ENCODE results near the gene MPST.

Gene MPST

DNA sequence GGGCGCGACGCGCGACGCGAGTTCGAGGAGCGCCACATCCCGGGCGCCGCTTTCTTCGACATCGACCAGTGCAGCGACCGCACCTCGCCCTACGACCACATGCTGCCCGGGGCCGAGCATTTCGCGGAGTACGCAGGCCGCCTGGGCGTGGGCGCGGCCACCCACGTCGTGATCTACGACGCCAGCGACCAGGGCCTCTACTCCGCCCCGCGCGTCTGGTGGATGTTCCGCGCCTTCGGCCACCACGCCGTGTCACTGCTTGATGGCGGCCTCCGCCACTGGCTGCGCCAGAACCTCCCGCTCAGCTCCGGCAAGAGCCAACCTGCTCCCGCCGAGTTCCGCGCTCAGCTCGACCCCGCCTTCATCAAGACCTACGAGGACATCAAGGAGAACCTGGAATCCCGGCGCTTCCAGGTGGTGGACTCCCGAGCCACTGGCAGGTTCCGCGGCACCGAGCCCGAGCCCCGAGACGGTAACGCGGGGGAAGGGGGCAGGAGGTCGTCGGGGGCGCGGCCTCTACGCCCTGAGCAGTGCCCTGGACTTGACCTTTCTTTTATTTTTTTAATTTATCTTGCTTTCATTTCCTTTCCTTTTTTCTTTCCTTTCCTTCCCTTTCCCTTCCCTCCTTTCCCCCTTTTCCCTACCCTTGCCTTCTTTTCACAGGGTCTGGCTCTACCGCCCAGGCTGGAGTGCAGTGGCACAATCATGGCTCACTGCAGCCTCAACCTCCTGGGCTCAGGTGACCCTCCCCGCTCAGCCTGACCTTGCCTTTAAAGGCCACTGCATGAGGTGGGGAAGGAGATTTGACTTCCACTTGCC lies 5.0 kb downstream of the MPST start:
- DNase-seq = no peak

DNA sequence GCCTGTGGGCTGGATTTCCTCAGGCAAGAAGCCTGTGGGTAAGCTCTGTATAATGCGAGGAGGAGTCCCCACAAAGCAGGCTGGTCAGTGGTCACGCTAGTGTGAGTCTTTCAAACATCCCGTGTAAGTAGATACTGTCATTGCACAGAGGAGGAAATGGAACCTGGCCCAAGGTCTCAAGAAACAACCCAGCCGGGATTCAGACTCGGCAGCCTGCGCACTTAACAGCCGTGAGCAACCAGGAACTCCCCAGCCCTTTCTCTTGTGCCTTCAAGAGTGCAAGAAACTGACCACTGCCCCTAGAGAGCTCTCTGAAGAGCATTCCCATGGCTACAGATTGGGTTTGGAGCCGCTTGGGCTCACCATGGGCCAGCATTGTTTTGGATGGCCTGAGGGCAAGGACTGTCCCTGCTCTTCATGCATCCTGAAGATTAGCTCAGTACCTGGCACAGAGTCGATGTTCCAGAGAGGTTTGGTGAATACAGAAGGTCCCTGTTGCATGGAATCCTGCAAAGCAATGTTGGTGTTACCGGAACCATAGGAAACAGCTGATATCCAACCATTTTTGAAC lies 6.0 kb downstream of the MPST start:
- no peak for DNase-seq

DNA sequence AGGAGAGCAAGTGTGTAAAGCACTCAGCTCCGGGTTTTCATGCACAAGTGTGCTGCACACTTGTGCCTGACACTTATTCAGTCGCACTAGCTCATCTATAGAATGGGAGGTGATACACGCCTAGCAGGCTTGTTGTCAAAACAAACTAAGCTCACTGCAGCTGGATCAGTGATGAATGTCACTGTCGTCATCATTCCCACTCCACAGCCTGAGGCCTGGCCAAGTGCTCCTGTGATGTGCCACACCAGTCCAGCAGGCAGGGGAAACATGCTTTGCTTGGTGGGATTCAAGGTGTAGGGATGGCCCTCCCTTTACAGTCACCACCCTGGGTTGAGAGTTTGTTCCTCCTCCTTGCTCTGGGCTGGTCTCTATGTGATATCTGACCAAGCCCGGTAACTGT lies 6.8 kb downstream of the MPST start:
- DNase-seq = no peak

DNA sequence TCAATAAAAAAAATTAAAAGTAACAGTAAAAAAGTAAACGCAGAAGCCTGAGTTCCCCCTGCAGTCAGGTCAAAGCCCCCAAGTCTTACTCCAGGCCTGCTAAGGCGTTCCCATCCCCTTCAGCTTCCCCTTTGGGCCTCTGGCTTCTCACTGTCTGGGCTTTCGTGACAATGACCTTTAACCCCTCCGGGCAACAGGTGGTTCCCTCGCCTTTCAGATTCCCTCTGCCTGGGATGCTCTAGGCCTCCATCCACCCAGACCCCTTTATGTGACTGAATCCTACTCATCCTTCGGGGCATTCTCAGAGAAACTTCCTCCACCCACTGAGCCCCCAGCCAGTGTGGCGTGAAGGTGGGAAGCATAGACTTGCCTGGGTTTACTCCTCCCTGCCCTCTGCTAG lies 8.0 kb downstream of the MPST start:
- DNase-seq = no peak

DNA sequence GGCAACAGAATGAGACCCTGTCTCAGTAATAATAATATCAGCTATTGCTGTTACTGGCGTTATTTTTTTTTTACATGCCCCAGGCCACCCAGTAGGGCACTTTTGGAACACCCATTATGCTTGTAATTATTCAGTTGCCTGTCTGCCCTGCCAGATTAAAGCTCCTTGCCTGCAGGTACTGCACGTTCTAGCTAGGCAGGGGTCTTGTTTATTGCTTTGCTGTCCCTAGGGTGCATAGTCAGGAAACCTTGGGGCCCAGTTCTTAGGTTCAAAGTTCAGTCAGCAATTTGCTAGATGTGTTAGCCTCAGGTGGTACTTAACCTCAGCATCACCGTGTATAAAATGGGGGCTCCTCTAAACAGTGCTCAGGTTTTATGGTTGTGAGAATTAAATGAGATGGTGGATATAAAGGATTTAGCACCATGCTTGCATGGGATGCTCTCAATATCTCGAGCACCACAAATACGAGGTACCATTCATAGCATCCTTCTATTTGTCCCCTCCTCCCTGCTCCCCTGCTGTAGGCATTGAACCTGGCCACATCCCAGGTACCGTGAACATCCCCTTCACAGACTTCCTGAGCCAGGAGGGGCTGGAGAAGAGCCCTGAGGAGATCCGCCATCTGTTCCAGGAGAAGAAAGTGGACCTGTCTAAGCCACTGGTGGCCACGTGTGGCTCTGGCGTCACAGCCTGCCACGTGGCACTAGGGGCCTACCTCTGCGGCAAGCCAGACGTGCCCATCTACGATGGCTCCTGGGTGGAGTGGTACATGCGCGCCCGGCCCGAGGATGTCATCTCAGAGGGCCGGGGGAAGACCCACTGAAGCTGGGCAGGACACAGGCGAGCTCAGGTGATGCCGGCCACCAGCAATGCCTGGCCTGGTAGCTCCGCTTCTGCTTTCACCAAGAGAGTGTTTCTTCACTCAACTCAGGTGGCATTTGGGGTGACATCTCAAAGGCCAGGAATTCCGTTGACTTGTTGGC lies 9.4 kb downstream of the MPST start:
- DNase-seq = no peak

DNA sequence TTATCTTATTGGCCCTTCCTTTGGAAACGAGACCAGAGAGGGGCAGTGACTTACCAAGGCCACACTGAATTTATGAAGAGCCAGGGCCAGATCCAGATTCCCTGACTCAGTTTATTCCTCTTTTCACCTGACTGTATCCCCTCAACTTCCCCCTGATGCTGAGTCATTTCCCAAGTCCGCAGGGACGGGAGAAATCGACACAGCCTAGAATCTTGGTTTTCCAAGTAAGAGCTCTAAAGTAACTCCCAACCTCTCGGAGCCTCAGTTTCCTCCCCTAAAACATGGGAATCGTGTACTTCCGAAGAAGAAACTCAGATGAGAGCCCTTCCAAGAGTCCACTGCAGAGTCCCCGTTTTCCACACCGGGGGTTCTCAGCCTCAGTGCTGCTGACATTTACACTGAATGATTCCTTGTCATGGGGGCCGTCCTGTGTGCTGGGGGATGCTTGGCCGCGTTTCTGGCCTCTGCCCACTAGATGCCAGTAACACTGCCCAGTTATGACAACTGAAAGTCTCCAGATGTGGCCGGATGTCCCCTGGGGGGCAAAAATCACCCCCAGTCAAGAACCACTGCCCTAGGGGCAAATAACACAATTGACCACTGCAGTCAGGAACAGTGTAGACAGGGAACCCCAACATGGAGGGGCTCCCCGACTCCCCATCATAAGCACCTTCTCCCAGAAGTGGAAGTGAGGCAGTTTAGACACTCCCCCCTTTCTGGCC lies 11.2 kb downstream of the MPST start:
- no peak for DNase-seq

DNA sequence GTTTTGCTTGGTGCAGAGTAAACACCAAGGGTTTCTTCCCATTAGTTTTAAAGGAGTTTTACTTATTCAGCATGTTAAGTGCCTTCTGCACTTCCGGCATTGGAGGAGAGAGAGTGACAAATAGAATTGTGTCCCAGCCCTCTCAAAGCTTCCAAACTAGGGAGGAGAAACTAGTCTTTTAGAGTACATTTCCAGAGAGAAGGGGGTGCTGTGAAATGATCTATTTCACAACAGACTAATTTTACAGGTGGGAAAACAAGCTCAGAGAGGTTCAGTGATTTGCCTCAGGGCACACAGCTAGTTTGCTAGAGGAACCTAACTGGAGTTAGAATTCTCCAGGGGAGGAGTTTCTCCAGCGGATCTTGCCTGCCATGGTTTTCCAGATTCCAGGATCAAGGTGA lies 12.6 kb downstream of the MPST start:
- no peak for DNase-seq

- no peak for DNase-seq
Observed at GRCh38 chr22:37032535-37033460, 13.3 kb downstream of the MPST start.

DNA sequence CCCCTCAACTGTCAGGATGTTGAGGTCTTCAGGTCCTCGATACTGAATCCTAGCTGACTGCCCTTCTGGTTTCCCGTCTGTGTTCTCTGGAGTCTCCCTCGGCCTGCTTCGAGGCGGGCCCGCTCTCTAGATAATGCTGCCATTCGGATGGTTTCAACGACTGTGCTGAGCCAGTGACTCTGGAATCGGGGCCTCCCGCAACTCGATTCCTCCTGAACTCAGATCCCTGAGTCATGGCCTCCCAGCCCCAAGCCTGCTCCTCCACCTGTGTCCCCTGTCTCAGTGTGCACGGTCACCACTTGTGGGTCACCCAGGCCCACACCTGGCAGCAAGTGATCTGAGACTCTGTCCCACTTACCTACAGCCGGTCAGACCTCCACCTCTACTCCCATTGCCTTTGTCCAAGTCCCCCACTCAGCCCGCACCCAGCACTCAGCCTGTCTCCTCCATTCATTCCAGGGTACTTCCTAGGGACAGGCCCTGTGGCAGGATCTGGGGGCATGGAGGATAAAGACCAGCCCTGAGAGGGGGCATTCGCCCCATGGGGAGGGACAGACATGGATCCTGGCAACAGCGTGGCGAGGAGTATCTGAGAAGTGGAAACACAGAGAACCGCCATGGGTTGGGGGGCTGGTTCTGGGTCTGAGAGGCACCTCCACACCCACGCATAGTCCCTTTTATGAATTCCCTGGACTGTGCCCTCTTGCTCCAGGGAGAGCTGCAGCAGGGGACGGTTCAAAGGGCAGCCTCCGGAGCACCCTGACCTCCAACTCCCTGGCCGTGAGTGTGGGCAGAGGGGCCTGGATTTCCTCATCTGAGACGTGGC lies 14.3 kb downstream of the MPST start:
- DNase-seq = no peak

- no peak for DNase-seq
Observed at GRCh38 chr22:37036655-37037377, 17.3 kb downstream of the MPST start.

DNA sequence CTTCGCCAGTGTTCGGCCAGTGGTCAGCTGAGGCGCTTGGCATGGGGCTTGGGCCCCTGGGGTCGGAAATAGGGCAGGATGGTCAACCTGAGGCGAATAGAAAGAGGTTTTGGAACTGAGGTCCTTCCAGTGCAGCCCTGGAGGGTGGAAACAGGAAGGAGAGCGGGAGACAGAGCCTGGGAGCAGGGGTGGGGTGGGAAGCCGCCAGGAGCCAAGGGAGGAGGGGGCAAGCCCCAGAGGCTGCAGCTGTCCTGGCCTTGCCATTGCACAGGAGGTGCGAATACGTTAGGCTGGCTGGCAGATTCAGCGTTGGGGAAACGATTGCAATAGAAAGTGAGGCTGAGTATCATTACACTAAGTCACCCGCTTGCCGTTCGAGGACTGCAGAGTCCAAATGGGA lies 18.1 kb downstream of the MPST start:
- DNase-seq = no peak

GRCh38 chr22:37039466-37039865 lies 19.9 kb downstream of the MPST start:
- DNase-seq = no peak

DNA sequence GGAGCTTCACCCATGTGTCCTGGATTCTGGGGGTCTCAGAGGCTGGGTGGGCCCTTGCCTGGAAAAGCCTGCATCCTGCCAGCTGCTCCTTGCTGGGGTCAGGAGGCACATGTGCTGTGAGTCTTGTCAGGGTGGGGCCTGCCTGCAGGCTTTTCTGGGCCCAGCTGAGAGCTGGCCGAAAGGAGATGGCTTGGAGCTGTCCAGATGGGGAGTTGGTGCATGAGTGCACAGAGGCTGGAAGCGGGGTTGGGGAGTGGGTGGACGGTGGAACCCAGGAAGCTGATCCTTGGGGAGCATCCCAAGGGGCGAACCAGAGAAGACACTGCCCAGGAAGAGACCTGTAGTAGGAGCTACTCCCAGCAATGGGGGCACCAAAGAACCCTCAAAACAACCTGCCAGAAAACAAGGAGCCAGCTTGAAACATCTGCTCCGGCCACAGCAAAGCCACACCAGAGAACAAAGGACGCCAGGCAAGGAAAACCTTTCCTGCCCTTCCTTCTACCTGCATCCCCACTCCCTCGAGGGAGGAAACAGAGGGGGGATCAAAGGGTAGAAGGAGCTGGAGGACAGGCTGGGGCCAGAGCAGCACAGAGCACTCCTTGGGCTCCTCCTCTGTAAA lies 23.8 kb downstream of the MPST start:
- DNase-seq = no peak

GRCh38 chr22:37043828-37044538 lies 24.4 kb downstream of the MPST start:
- DNase-seq = peak; percentile 69

GRCh38 chr22:37044634-37045625 lies 25.4 kb downstream of the MPST start:
- DNase-seq = no peak

DNA sequence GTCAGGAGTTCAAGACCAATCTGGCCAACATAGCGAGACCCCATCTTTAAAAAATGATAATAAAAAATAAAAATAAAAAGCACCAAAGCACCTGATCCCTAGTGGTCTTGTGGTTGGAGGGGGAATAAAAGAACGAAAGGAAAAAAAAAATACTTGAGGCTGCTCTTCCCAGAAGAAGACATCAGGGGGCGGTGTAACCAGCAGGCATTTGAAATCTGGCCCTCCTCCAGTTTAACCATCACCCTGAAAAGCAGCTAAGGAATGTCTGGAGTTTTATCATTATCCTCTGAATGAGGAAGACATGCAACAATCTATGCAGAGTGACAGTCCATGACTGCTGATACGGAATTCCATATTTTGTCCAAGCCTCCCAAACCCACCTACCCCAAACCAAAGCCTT lies 26.4 kb downstream of the MPST start:
- DNase-seq = no peak

DNA sequence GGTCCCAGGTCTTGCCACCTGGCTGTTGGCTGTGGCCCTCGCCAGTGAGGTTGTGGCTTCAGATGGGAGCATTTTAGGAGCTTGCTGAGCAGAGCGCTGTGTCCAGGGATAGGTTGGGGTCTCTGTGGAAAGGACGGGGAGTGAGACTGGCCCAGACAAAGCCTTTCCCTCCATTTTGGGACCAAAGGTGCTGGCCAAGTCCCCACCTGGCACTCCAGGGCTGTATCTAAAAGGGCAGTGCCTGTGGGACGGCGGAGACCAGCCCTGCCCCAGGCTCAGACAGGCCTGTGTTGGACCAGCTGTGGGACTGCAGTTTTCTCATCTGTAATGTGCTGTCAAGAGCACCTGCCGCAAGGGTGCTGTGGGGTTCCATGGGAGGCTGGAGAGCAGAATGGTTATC lies 27.0 kb downstream of the MPST start:
- DNase-seq = no peak

DNA sequence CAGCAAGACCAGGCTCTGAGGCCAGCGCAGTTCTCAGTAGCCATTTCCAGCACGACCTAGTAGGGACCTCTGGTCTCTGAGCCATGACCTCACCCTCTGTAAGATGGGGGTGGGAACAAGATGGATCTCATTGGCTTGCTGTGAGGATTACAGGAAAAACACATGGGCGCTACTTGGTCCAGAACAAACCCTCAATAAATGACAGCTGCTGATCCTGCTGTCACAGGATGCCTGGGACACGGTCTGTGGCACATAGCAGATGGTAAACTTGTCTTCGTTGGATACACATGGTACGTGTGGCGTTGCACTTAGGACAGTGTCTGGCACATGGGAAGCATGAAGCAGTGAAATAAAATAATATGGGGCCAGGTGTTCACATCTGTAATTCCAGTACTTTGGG lies 27.5 kb downstream of the MPST start:
- DNase-seq = no peak

All from NCI-H1092 (cell line).